Kidney tubule cell (primary cell): ENCODE results near the gene FKBP5.

Source experiments
- DNase-seq: peaks from one replicate; pipeline ENCODE4 v3.0.0-alpha.2; 2018; ENCODE audit warnings: low spot score

FKBP5 gene

DNA sequence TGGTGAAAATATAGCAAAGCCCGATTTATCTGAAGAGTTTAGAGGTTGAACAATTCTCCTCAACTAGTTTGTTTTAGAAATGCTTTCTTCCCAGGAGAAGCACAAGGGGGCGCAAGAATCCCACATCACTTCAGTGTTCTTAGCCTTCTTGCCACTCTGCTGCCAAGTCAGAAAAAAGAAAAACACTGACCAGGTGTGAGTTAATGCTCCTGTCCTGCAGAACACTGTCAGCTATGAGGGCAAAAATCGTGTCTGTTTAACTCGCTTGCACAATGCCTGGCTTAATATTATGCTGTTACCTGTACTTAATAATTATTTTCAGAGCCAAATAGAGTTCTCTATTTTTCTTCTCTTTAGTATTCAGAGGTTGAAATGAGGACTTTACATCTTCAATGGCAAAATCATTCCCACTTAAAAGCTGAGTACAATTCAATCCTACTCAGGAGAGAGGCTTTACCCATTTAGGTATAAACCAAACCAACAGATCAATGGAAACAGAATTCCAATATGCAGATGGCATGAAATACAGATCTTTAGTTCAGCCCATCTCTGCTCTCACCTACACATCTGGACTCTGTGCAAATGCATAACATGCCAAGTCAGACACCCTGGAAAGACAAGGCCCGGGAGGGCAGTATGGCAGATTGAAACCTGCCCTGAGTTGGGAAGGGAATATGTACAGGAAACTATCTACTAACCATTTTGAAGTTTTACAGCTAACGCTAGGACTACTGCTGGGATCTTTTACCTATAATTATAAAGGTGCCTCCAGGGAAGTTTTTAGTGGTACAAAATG lies 104.6 kb downstream of the FKBP5 start:
- DNase-seq: peak; percentile 71

DNA sequence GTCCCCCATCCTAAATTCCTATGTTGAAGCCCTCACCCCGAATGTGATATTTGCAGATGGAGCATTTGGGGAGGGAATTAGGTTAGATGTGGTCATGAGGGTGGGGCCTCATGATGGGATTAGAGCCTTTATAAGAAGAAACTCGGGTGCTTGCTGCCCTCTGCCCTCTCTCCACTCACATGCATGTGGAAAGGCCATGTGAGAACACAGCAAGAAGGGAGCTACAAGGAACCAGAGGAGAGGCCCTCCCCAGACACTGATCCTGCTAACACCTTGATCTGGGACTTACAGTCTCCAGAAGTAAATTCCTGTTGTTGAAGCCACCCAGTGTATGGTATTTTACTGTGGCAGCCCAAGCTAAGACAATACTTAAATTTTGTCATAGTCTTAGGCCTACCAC lies 106.4 kb downstream of the FKBP5 start:
- no peak for DNase-seq

GRCh38 chr6:35581633-35582032 lies 107.1 kb downstream of the FKBP5 start:
- DNase-seq: no peak

DNA sequence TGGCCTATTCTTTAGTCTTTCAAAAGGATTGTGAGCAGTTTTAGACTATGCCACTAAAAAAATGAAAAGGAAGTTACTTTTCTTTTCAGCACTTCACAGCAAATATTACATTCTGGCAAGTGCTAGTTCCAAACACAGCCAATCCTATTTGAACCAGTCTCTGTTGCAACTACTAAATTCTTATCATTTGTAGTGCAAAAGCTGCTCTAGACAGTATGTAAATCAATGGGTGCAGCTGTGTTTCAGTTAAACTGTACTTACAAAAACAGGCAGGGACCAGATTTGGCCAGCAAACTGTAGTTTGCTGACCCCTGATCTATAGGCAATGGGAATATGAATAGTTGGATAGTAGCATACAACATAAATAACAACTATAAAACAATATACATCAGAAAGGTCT lies 107.9 kb downstream of the FKBP5 start:
- DNase-seq: no peak

DNA sequence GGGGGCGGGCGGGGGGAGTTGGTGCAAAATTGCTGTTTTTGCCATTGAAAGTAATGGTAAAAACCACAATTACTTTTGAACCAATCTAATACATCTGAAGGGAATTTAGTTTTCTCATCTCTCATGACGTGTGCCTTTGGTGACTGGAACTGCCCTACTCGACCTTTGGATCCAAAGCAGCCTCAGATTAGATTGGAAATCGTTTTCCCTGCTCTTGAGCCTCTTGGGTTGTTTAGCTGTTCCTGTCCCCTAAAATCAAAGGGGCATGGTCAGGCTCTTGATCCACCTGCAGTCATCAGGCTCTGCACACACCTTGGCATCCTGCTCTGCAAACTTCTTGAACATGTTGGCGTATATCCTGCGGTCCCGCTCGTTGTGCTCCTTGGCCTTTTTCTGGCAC lies 112.0 kb downstream of the FKBP5 start:
- no peak for DNase-seq

GRCh38 chr6:35573495-35574110 lies 115.1 kb downstream of the FKBP5 start:
- no peak for DNase-seq

DNA sequence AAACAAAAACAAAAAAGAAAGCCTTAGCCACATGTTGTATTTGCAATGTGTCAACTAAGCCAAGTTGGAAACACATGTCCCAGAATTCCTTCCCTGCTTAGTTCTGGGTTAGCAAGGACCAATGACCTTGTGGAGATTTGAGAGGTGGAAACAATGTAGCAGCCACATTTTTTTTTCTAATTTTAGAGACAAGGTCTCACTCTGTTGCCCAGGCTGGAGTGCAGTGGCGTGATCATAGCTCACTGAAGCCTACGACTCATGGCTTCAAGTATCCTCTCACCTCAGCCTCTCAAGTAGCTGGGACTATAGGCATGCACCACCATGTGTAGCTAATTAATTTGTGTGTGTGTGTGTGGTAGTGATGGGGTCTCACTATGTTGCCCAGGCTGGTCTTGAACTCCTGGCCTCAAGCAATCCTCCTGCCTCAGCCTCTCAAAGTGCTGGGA lies 117.8 kb downstream of the FKBP5 start:
- DNase-seq: peak; percentile 28

GRCh38 chr6:35569011-35569461 lies 119.7 kb downstream of the FKBP5 start:
- DNase-seq: no peak

- DNase-seq: no peak
Measured at GRCh38 chr6:35566794-35567193, 121.9 kb downstream of the FKBP5 start.

DNA sequence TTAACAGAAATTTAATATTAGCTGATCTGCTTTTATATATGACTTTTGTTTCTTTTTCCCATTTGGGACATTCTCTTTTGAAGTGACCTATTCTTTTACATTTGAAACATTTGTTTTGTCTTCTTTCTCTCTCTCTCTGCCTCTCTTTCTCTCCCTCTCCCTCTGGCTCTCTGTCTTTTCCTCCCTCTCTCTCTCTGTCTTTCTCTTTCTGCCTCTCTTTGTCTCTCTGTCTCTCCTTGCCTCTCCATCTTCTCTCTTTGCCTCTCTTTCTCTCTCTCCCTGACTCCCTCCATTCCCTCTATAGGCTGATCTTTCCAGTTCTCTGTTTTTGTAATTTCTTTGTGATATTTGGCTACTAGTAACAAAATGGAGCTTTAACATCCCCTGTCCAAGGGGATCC lies 124.0 kb downstream of the FKBP5 start:
- no peak for DNase-seq

DNA sequence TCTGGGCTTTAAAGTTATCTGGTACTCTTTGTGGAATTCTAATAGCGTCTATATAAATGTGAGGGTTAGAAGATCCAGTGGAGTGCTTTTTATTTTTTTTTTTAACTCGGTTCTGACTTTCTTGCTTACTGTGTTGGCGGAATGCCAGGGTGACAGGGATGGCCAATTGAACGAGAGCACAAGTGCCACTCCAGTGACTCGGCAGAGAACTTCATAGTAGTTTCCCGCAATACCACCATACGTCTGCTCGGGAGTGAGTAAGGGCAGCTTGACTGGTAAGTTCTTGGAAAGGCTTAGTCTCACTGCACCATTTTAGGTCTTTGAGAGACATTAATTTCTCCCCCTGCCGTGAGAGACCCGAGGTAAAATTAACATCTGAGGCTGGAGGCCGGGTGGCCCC lies 126.7 kb downstream of the FKBP5 start:
- peak; percentile 72 for DNase-seq

- no peak for DNase-seq
Measured at GRCh38 chr6:35561113-35561512, 127.6 kb downstream of the FKBP5 start.

GRCh38 chr6:35558571-35558970 lies 130.1 kb downstream of the FKBP5 start:
- peak; percentile 4 for DNase-seq

- no peak for DNase-seq
Measured at GRCh38 chr6:35557239-35557638, 131.5 kb downstream of the FKBP5 start.

GRCh38 chr6:35554811-35555210 lies 133.9 kb downstream of the FKBP5 start:
- DNase-seq: no peak

GRCh38 chr6:35553315-35553714 lies 135.4 kb downstream of the FKBP5 start:
- DNase-seq: no peak

DNA sequence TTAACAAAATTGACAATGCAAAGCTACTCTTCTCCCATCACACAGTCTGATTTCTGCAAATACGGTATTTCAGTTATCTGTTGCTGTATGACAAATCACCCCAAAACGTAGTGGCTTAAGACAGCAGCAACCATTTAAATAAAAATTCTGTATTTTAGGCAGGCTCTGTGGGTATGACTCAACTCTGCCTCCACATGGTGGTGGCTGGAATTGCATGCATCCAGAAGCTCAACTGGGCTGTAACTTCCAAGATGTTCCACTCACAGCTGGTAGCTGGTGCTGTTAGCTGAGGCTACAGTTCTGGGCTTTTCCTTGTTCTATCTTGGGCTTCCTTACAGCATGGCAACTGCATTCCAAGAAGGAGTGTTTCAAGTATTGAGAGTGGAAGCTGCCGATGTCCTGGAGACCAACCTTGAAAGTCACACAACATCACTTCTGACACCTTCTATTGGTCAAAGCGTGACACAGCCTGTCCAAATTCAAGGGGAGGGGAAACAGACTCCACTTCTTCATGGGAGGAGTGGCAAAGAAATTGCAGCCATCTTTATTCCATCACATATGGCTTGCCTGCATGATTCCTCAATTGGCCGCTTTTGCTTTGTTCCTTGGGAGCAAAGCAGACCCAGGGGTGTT lies 136.3 kb downstream of the FKBP5 start:
- peak; percentile 32 for DNase-seq

- no peak for DNase-seq
Measured at GRCh38 chr6:35550437-35550836, 138.3 kb downstream of the FKBP5 start.

- DNase-seq: no peak
Measured at GRCh38 chr6:35547676-35548075, 141.0 kb downstream of the FKBP5 start.

DNA sequence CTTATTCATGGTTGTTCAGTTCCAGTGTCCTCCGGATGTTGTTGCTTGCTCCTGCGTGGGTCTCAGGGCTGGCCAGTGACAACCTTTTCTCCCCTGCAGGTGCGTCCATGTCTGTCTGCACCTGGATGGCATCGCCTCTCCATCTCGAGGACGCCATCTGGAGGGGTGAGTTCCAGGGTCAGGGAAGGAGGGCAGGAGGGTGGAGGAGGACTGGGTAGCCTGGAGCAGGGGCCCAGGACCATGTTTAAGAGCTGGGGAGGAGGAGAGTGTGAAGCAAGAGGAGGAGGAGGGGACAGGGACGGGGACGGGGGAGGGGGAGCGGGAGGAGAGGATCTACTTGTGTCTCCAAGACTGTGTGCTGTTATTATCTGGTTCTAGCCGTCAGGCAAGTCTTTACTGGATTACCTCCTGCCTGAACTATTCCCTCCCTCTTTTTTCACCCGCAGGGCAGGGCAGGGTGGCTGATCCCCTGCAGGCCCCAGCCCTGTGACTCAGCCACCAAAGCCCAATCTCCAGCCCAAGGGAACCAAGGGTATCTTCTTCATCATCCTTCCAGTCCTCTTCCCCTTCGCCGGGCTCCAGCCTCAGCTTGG lies 143.8 kb downstream of the FKBP5 start:
- no peak for DNase-seq

DNA sequence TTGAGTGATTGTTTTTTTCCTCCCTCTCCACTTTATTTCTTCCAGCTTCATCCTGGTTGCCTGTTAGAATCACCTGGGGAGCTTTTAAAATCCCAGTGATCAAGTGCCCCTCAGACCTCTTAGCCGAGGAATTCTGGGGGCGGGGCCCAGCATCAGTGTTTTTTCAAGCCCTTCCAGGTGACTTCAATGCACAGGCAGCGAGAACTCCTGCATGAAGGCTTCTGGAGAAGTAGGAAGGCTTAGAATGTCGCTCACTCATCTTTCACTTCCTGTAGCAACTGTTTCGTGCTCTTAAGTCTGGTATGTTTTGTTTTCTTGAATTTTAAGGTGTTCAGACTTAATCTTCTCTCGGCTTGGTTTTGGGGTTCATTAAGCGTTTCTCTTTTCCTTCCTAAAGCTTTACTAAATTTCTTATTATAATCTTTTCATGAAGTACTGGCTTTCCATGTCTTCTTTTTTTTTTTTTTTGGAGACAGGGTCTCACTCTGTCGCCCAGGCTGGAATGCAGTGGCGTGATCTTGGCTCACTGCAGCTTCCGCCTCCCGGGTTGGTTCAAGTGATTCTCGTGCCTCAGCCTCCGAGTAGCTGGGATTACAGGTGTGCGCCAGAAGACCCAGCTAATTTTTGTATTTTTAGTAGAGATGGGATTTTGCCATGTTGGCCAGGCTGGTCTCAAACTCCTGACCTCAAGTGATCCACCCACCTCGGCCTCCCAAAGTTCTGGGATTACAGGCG lies 145.1 kb downstream of the FKBP5 start:
- DNase-seq: peak; percentile 17

DNA sequence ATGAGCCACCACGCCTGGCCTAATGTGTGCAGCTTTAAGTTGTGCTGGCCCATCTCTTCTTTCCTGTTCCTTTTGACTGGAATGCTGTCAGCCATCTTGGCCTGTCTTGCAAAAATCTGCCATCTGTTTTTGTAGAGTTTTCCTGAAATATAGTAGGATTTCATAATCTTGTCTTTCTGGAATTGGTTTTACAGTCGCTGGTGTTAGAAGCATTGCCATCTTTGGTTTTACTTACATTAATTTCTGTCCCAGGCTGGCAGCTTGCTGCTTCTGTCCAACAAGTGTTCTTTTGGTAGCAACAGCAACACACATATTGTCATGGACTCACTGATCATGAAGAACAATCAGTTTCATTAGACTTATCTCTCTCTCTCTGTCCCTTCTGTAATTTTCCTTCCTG lies 146.9 kb downstream of the FKBP5 start:
- DNase-seq: no peak
